ENCODE results near the gene DNAJA4. TPM values are rescaled to one million over a fixed set of nuclear protein-coding genes. Genes with fewer than 3 reads are reported as not detected.

DNAJA4 gene
- total and polyA plus RNA-seq, 7 donors = 78.5 to 276 (median 188) TPM

DNA sequence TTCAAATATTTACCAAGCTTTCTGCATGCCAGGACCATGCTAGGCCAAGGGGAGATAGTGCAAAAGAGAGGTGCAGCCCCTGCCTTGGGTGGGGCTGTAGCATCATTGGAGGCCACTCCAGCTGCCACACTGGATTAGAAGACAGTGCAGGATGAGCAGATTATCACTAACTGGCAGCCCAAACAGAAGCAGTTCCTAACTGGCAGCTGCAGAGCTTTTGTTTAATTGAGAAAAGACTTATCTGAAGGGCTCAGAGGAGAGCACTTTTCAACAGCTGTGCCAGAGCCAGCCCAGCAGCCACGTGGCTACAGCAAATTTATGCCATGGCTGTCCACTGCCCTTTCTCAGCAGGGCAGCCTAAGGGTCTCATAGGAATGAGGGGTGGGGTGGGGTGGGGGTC lies 16.5 kb upstream of the DNAJA4 start:
- intact Hi-C loops (cut with DNase I) = loop anchor here in 1 of 2 donors (10.0 kb wide), 1 partner anchor 283 kb away; no protein-coding TSS in a partner anchor
- DNase-seq (no peak), ATAC-seq (no peak)
- WGBS, 3 donors = 52 to 62% (median 55%) methylated on average over 1 of the region's 1 CpG
- Histone ChIP-seq H3K27ac (no peak overlapping the region), H3K36me3 (ENCODE audit: insufficient read depth in 1 of 2, low read depth in 1 of 2) (no peaks in the 10 kb centered on the region), H3K4me3 (no peak overlapping the region), H3K27me3 (ENCODE audit: insufficient read depth in 3 of 3, low read length in 2 of 3) (no peaks in the 10 kb centered on the region), H3K9me3 (no peaks in the 10 kb centered on the region), H3K4me1 (peaks cover 5% of the 10 kb centered on the region)
- TF ChIP-seq, protein P1, sequence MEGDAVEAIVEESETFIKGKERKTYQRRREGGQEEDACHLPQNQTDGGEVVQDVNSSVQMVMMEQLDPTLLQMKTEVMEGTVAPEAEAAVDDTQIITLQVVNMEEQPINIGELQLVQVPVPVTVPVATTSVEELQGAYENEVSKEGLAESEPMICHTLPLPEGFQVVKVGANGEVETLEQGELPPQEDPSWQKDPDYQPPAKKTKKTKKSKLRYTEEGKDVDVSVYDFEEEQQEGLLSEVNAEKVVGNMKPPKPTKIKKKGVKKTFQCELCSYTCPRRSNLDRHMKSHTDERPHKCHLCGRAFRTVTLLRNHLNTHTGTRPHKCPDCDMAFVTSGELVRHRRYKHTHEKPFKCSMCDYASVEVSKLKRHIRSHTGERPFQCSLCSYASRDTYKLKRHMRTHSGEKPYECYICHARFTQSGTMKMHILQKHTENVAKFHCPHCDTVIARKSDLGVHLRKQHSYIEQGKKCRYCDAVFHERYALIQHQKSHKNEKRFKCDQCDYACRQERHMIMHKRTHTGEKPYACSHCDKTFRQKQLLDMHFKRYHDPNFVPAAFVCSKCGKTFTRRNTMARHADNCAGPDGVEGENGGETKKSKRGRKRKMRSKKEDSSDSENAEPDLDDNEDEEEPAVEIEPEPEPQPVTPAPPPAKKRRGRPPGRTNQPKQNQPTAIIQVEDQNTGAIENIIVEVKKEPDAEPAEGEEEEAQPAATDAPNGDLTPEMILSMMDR (IDR thresholded peaks at IDR 0.05) = no peak

DNA sequence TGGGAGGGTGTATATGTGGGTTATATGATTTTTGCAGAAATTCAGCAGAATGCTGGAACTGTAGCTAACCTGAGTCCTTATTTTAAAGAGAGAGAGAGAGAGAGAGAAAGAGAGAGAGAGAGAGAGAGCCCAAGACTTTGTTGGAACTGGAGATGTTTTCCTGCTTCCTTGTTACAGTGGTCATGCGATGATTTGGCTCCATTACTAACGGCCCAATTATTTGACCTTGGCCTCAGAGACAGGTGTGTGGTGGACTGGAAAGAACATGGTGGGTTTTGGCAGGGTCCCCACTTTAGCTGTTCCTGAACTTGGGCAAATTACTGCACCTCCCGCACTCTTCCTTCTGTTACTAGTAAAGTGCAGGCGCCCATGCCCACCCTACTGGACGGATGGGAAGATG lies 15.2 kb upstream of the DNAJA4 start:
- TF ChIP-seq, protein P1 (IDR thresholded peaks at IDR 0.05) = no peak
- WGBS, 3 donors = 60 to 68% (median 64%) methylated on average over 5 of the region's 5 CpGs
- Histone ChIP-seq H3K27me3 (ENCODE audit: insufficient read depth in 3 of 3, low read length in 2 of 3) (no peaks in the 10 kb centered on the region), H3K4me3 (no peak overlapping the region), H3K27ac (no peak overlapping the region), H3K9me3 (no peaks in the 10 kb centered on the region), H3K36me3 (ENCODE audit: insufficient read depth in 1 of 2, low read depth in 1 of 2) (no peaks in the 10 kb centered on the region), H3K4me1 (peaks cover under 1% of the 10 kb centered on the region)
- DNase-seq (no peak), ATAC-seq (peak; percentile 42 to 80 (median 46))
- intact Hi-C loops (cut with DNase I) = loop anchor here in 1 of 2 donors (10.0 kb wide), 1 partner anchor 284 kb away; no protein-coding TSS in a partner anchor

DNA sequence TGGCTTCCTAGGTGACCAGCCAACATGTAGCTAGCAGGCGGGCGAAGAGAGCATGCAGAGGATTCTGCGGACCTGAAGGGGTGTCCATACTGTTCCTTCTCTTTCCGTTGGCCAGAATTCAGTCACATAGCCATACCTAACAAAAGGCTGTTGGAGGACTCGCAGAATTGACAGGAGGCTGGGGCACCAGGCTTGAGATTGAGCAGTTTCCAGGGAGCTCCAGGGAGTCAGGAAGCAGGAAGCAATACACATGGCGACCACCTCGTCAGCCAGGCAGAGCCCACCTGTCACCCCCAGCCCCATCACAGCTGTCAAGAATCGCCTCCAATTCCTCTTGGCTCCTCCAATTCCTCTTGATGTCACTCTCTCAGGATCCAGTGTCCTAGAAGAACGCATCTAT lies 13.2 kb upstream of the DNAJA4 start:
- intact Hi-C loops (cut with DNase I) = no loop called here
- no peaks in the 10 kb centered on the region for H3K9me3 ChIP-seq
- ATAC-seq = no peak
- H3K36me3 ChIP-seq (ENCODE audit: insufficient read depth in 1 of 2, low read depth in 1 of 2) = no peaks in the 10 kb centered on the region
- DNase-seq = no peak
- TF ChIP-seq, protein P1 (IDR thresholded peaks at IDR 0.05) = no peak
- H3K4me1 ChIP-seq = no peaks in the 10 kb centered on the region
- no peaks in the 10 kb centered on the region for H3K27me3 ChIP-seq (ENCODE audit: insufficient read depth in 3 of 3, low read length in 2 of 3)
- no peak overlapping the region for H3K27ac ChIP-seq
- no peak overlapping the region for H3K4me3 ChIP-seq
- 68 to 81% (median 80%) methylated on average over 9 of the region's 9 CpGs for WGBS, 3 donors

DNA sequence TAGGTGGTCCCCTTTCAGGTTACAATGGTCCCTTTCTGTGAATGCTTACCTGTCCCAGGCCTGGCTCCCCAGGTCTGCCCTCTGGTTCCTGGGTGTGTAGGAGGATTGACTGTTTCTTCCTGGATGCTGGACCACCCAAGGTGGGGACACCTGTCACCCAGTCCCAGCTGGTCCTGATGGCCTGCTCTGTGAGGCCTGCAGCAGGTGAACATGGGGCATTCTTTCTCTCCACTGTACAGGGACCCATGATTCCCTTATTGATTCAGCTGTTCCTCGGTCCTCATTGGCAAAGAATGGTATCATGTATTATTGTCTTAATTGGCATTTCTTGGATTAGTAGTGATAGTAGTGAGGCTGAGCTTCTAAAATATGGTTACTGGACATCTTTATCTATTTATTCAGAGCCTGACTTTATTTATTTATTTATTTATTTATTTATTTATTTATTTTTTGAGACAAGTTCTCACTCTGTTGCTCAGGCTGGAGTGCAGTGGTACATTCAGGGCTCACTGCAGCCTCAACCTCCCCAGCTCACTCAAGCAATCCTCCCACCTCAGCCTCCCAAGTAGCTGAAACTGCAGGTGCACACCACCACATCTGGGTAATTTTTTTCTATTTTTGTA lies 8.8 kb upstream of the DNAJA4 start:
- 85 to 94% (median 88%) methylated on average over 1 of the region's 1 CpG for WGBS, 3 donors
- TF ChIP-seq, protein P1 (IDR thresholded peaks at IDR 0.05) = no peak
- Histone ChIP-seq H3K27me3 (ENCODE audit: insufficient read depth in 3 of 3, low read length in 2 of 3) (no peaks in the 10 kb centered on the region), H3K36me3 (ENCODE audit: insufficient read depth in 1 of 2, low read depth in 1 of 2) (no peaks in the 10 kb centered on the region), H3K9me3 (no peaks in the 10 kb centered on the region), H3K4me1 (no peaks in the 10 kb centered on the region), H3K4me3 (no peak overlapping the region), H3K27ac (no peak overlapping the region)
- intact Hi-C loops (cut with DNase I) = loop anchor here in 1 of 2 donors (5.0 kb wide), 1 partner anchor 1328 kb away; no protein-coding TSS in a partner anchor
- no peak for DNase-seq
- ATAC-seq = no peak

DNA sequence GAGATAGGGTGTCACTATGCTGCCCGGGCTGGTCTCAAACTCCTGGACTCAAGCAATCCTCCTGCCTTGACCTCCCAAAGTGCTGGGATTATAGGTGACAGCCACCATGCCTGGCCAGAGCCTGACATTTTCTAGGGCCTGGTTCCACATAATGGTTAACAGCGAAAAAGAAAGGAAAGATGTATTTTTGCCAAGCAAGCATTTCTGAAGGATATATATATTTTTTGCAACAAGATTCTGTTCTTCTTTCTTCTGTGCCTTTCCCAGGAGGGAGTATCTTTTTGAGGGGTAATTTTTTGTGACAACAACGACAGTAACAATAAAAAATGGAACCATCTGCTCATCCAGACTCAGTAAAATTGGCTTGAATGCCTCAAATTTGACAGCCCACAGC lies 8.3 kb upstream of the DNAJA4 start:
- Histone ChIP-seq H3K27me3 (ENCODE audit: insufficient read depth in 3 of 3, low read length in 2 of 3) (no peaks in the 10 kb centered on the region), H3K9me3 (no peaks in the 10 kb centered on the region), H3K27ac (no peak overlapping the region), H3K36me3 (ENCODE audit: insufficient read depth in 1 of 2, low read depth in 1 of 2) (no peaks in the 10 kb centered on the region), H3K4me3 (no peak overlapping the region), H3K4me1 (no peaks in the 10 kb centered on the region)
- intact Hi-C loops (cut with DNase I) = loop anchor here in 1 of 2 donors (5.0 kb wide), 1 partner anchor 1329 kb away; no protein-coding TSS in a partner anchor
- ATAC-seq (no peak), DNase-seq (no peak)
- whole genome bisulfite sequencing, 3 donors = 85 to 89% (median 87%) methylated on average over 3 of the region's 3 CpGs
- TF ChIP-seq, protein P1 (IDR thresholded peaks at IDR 0.05) = no peak

All from psoas muscle (tissue), 8 donors.